ENCODE results near the gene PDGFC. TPM values are rescaled to one million over a fixed set of nuclear protein-coding genes. Genes with fewer than 3 reads are reported as not detected.

Gene PDGFC
- polyA plus RNA-seq, 1 donor from 2014 or later, result 3.8 TPM

GRCh38 chr4:156762851-156763250 lies 208.7 kb downstream of the PDGFC start:
- Histone ChIP-seq H4K20me1 (ENCODE audit: insufficient read depth) (no peaks in the 10 kb centered on the region), H3F3A (ENCODE audit: insufficient read depth, low read length, poor library complexity, severe bottlenecking) (no peaks in the 10 kb centered on the region), H3K4me3 (ENCODE audit: low read length) (no peak overlapping the region), H2AFZ (ENCODE audit: low read depth, low read length) (no peak overlapping the region), H3K9ac (ENCODE audit: low read length) (no peak overlapping the region), H3K9me3 (ENCODE audit: low read length) (no peaks in the 10 kb centered on the region), H3K4me2 (ENCODE audit: low read length) (no peak overlapping the region), H3K27ac (ENCODE audit: low read length) (no peak overlapping the region), H3K9me2 (ENCODE audit: insufficient read depth, low read length) (no peaks in the 10 kb centered on the region), H3K36me3 (ENCODE audit: insufficient read depth, low read length) (no peaks in the 10 kb centered on the region), H3K27me3 (ENCODE audit: insufficient read depth, low read depth, low read length) (no peaks in the 10 kb centered on the region), H3K79me2 (replicated peaks; ENCODE audit: insufficient read depth, low read length) (no peaks in the 10 kb centered on the region)
- TF ChIP-seq MXI1 (conservative IDR thresholded peaks at IDR 0.05; ENCODE audit: poor library complexity, severe bottlenecking) (no peak), SMC3 (conservative IDR thresholded peaks at IDR 0.05; ENCODE audit: poor library complexity) (no peak), RAD21 (conservative IDR thresholded peaks at IDR 0.05) (no peak), TAF1 (IDR thresholded peaks at IDR 0.05; ENCODE audit: low read depth) (no peak), EP300 (conservative IDR thresholded peaks at IDR 0.05; ENCODE audit: poor library complexity, severe bottlenecking) (no peak), EZH2 (IDR thresholded peaks at IDR 0.05; ENCODE audit: borderline replicate concordance, insufficient read depth, low read length, poor library complexity, severe bottlenecking) (no peak), POLR2AphosphoS5 (IDR thresholded peaks at IDR 0.05) (no peak), CTCF (IDR thresholded peaks at IDR 0.05; ENCODE audit: poor library complexity, severe bottlenecking) (no peak)
- TF ChIP-seq, protein P1, sequence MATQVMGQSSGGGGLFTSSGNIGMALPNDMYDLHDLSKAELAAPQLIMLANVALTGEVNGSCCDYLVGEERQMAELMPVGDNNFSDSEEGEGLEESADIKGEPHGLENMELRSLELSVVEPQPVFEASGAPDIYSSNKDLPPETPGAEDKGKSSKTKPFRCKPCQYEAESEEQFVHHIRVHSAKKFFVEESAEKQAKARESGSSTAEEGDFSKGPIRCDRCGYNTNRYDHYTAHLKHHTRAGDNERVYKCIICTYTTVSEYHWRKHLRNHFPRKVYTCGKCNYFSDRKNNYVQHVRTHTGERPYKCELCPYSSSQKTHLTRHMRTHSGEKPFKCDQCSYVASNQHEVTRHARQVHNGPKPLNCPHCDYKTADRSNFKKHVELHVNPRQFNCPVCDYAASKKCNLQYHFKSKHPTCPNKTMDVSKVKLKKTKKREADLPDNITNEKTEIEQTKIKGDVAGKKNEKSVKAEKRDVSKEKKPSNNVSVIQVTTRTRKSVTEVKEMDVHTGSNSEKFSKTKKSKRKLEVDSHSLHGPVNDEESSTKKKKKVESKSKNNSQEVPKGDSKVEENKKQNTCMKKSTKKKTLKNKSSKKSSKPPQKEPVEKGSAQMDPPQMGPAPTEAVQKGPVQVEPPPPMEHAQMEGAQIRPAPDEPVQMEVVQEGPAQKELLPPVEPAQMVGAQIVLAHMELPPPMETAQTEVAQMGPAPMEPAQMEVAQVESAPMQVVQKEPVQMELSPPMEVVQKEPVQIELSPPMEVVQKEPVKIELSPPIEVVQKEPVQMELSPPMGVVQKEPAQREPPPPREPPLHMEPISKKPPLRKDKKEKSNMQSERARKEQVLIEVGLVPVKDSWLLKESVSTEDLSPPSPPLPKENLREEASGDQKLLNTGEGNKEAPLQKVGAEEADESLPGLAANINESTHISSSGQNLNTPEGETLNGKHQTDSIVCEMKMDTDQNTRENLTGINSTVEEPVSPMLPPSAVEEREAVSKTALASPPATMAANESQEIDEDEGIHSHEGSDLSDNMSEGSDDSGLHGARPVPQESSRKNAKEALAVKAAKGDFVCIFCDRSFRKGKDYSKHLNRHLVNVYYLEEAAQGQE (IDR thresholded peaks at IDR 0.05; ENCODE audit: borderline replicate concordance), result no peak

GRCh38 chr4:156756118-156756517 lies 215.5 kb downstream of the PDGFC start:
- H3K27ac ChIP-seq (ENCODE audit: low read length), result no peak overlapping the region
- TF ChIP-seq EZH2 (IDR thresholded peaks at IDR 0.05; ENCODE audit: borderline replicate concordance, insufficient read depth, low read length, poor library complexity, severe bottlenecking) (no peak), SMC3 (conservative IDR thresholded peaks at IDR 0.05; ENCODE audit: poor library complexity) (no peak), CTCF (IDR thresholded peaks at IDR 0.05; ENCODE audit: poor library complexity, severe bottlenecking) (no peak), RAD21 (conservative IDR thresholded peaks at IDR 0.05) (no peak), MXI1 (conservative IDR thresholded peaks at IDR 0.05; ENCODE audit: poor library complexity, severe bottlenecking) (no peak), EP300 (conservative IDR thresholded peaks at IDR 0.05; ENCODE audit: poor library complexity, severe bottlenecking) (no peak), POLR2AphosphoS5 (IDR thresholded peaks at IDR 0.05) (no peak), TAF1 (IDR thresholded peaks at IDR 0.05; ENCODE audit: low read depth) (no peak)
- TF ChIP-seq, protein P1 (IDR thresholded peaks at IDR 0.05; ENCODE audit: borderline replicate concordance), result no peak
- H2AFZ ChIP-seq (ENCODE audit: low read depth, low read length), result no peak overlapping the region
- H3F3A ChIP-seq (ENCODE audit: insufficient read depth, low read length, poor library complexity, severe bottlenecking), result no peaks in the 10 kb centered on the region
- H3K9ac ChIP-seq (ENCODE audit: low read length), result no peak overlapping the region
- H3K36me3 ChIP-seq (ENCODE audit: insufficient read depth, low read length), result no peaks in the 10 kb centered on the region
- H4K20me1 ChIP-seq (ENCODE audit: insufficient read depth), result no peaks in the 10 kb centered on the region
- H3K27me3 ChIP-seq (ENCODE audit: insufficient read depth, low read depth, low read length), result no peaks in the 10 kb centered on the region
- H3K4me2 ChIP-seq (ENCODE audit: low read length), result no peak overlapping the region
- no peaks in the 10 kb centered on the region for H3K79me2 ChIP-seq (replicated peaks; ENCODE audit: insufficient read depth, low read length)
- H3K9me3 ChIP-seq (ENCODE audit: low read length), result no peaks in the 10 kb centered on the region
- no peaks in the 10 kb centered on the region for H3K9me2 ChIP-seq (ENCODE audit: insufficient read depth, low read length)
- no peak overlapping the region for H3K4me3 ChIP-seq (ENCODE audit: low read length)
